GM19035 (cell line): Measurements from ENCODE around the gene SLF2.

Source experiments
- ATAC-seq: cut with Tn5 transposase; IDR thresholded peaks from one replicate; pipeline ENCODE4 v1.9.1; 2021; ENCODE audit not compliant: unreplicated experiment

The SLF2 gene

GRCh38 chr10:101011517-101012423 is 99.0 kb downstream of the SLF2 start:
- ATAC-seq: no peak

DNA sequence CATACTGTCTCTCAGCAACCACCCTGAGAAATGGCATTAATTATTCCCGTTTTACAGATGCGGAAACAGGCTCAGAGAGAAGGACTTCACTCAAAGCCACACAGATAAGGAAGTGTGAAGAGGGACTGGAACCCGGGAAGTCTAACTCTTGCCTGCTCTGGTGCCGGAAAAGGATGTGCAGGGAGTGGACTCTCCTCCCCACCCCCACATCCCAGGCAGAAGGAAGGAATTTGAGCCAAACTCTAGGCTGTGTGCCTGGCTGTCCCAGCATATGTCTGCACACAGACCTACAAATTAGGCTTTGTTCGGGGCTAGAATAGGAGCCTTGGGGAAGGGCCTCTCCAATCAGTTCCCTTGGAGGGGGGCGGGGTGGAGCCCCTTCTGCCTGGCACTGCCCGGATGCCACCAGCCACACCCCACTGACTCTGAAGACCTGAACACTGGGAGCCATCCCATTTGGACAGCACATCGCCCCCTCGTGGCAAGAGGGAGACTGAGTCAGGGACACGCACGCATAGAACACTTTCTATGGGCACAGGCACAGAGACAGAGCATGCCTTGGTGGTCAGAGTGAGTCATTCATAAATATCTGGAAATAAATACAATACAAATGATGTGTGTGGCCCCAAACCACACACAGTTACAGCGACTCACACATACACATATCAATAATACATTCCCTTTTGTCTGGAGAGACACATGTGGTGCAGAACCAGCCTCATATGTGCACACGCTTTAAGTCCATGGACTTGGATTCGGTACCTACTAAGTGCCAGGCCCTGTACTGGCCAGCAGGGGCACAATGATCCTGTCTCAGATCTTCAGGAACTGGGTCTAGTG is 100.0 kb downstream of the SLF2 start:
- ATAC-seq: peak; percentile 75

DNA sequence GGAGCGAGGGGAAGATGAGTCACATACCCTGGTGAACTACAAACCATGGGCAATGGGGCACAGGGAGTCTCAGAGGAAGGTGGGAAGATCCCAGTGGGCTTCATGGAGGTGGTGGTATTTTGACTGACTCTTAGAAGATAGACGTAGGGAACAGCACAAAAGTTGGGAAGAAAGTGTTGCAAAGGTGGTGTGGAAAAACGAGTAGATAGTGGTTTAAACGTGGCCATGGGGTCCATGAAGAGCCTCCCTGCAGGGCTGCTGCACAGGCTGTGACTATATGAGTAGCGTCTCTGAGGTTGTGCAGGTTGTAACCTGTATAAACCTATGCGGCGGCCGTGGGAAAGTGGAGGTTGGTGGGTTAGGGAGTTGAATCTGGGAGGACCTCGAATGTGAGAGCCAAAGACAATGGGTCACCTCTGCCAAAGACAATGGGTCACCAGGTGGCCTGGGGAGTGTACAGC is 100.6 kb downstream of the SLF2 start:
- ATAC-seq: no peak

DNA sequence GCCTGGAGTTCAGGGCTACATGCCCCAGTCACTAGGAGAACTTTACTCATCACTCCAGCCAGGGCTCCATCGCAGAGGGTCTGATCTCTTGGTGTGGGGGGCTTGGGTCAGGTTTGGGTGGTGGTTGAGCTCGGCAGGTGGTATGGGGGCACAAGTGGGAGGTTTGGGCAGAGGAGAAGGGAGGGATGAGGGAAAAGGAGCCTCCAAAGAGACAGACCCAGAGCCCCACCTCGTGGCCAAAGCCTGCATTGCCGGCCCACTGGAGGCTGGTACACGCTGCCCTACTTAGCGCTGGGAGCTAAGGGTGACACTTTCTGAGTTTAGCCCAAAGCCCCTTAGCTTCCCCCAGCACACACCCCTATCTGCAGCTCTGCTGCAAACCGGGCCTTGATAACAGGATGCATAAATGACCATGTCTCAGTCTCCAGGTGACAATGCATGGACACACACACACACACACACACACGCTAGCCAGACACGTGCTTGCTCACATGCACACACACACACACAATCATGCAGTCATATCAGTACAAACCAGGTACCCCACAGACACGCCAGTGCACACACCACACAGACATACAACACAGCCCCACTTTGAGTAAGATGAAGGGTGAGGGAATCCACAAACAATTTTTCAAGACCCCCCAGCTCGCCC is 101.6 kb downstream of the SLF2 start:
- no peak for ATAC-seq
